HCT116 (cell line): ENCODE data around the gene UFD1.

ENCODE experiments used
- CTCF ChIP-seq, 3 experiments: fragments of 200-600 bp in 1 of 3; sonication (generic) in 1 of 3; IDR thresholded peaks in 2 of 3; conservative IDR thresholded peaks in 1 of 3; 2 replicates each; pipeline ENCODE4 v1.5.1; 2012 to 2017; ENCODE audit warnings: low read depth in 2 of 3, low read length in 2 of 3, antibody characterized with exemption in 1 of 3, borderline replicate concordance in 1 of 3, control low read depth in 1 of 3, mild to moderate bottlenecking in 1 of 3, mixed read lengths in 1 of 3, mixed run types in 1 of 3, moderate library complexity in 1 of 3; ENCODE audit not compliant: insufficient read depth in 1 of 3
- EZH2 ChIP-seq: fragments of 200-600 bp; sonication (generic); IDR thresholded peaks from 2 replicates; pipeline ENCODE4 v1.6.1; 2017; ENCODE audit warnings: antibody characterized with exemption, mixed run types
- JUND ChIP-seq: IDR thresholded peaks from 2 replicates; pipeline ENCODE4 v1.6.1; 2012
- MAX ChIP-seq: IDR thresholded peaks from 2 replicates; pipeline ENCODE4 v1.6.1; 2012
- POLR2AphosphoS5 ChIP-seq: IDR thresholded peaks from 2 replicates; pipeline ENCODE4 v1.6.1; 2011; ENCODE audit warnings: mild to moderate bottlenecking, low read depth, low read length, moderate library complexity
- RAD21 ChIP-seq: IDR thresholded peaks from 2 replicates; pipeline ENCODE4 v1.6.1; 2012; ENCODE audit warnings: low read depth, mild to moderate bottlenecking
- REST ChIP-seq: IDR thresholded peaks from 2 replicates; pipeline ENCODE4 v1.6.1; 2012; ENCODE audit warnings: low read depth
- TCF7L2 ChIP-seq: IDR thresholded peaks from 2 replicates; pipeline ENCODE4 v1.7.0; 2011; ENCODE audit warnings: borderline replicate concordance, inconsistent platforms; ENCODE audit not compliant: insufficient read depth, insufficient read length; ENCODE audit errors: extremely low read depth
- ZFX ChIP-seq: fragments of 450-650 bp; IDR thresholded peaks from 2 replicates; pipeline ENCODE4 v1.6.1; 2017

GRCh38 chr22:19494001-19494560 lies 15.1 kb upstream of the UFD1 start:
- no peak for TF ChIP-seq CTCF (IDR thresholded peaks at IDR 0.05 in 2 of 3, conservative IDR thresholded peaks at IDR 0.05 in 1 of 3; ENCODE audit: borderline replicate concordance in 1 of 3, insufficient read depth in 1 of 3, low read depth in 2 of 3, low read length in 2 of 3)
- no peak for TF ChIP-seq TCF7L2
- no peak for TF ChIP-seq REST
- no peak for TF ChIP-seq POLR2AphosphoS5
- TF ChIP-seq EZH2: no peak
- TF ChIP-seq MAX: no peak
- no peak for TF ChIP-seq JUND
- TF ChIP-seq RAD21: no peak
- no peak for TF ChIP-seq ZFX
